ENCODE data around the gene CD86.

The CD86 gene

DNA sequence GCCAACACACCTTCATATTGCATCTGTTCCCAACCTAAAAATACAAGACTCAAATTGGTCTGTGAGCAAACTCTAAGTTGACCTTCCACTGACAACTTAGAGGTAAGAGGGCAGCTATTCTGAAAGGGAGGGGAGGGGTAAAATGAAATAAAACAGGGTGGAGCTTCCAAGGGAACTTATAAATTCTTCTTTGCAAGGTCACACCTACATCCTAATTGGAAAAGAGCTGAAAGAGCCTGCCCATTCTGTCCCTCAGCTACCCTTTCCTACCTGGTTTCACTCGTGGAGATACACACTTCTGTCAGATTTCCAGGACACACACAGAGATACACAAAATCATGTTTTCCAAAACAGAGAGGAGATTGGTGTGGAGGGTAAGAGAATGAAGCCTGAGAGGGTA, 34.1 kb upstream of the CD86 start:
- no peaks in the 10 kb centered on the region for H3K79me2 ChIP-seq (ENCODE audit: insufficient read depth, low read length)
- no peak overlapping the region for H2AFZ ChIP-seq (ENCODE audit: low read depth, low read length, severe bottlenecking)
- no peaks in the 10 kb centered on the region for H3K9me2 ChIP-seq (replicated peaks; ENCODE audit: insufficient read depth, low read length)
- TF ChIP-seq, protein P1, sequence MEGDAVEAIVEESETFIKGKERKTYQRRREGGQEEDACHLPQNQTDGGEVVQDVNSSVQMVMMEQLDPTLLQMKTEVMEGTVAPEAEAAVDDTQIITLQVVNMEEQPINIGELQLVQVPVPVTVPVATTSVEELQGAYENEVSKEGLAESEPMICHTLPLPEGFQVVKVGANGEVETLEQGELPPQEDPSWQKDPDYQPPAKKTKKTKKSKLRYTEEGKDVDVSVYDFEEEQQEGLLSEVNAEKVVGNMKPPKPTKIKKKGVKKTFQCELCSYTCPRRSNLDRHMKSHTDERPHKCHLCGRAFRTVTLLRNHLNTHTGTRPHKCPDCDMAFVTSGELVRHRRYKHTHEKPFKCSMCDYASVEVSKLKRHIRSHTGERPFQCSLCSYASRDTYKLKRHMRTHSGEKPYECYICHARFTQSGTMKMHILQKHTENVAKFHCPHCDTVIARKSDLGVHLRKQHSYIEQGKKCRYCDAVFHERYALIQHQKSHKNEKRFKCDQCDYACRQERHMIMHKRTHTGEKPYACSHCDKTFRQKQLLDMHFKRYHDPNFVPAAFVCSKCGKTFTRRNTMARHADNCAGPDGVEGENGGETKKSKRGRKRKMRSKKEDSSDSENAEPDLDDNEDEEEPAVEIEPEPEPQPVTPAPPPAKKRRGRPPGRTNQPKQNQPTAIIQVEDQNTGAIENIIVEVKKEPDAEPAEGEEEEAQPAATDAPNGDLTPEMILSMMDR (IDR thresholded peaks at IDR 0.05; ENCODE audit: insufficient read depth, low read length, poor library complexity, severe bottlenecking): no peak
- no peak for TF ChIP-seq EZH2phosphoT487 (conservative IDR thresholded peaks at IDR 0.05; ENCODE audit: low read length)
- H3F3A ChIP-seq (ENCODE audit: insufficient read depth): peaks cover 46% of the 10 kb centered on the region
- H3K9ac ChIP-seq (ENCODE audit: low read length): peak overlapping the region; percentile 60
- no peaks in the 10 kb centered on the region for H4K20me1 ChIP-seq (ENCODE audit: low read depth, low read length)
- H3K9me3 ChIP-seq (ENCODE audit: insufficient read depth, low read length): no peaks in the 10 kb centered on the region
- no peaks in the 10 kb centered on the region for H3K36me3 ChIP-seq (ENCODE audit: low read length)
- H3K4me3 ChIP-seq (ENCODE audit: insufficient read depth, low read length, poor library complexity, severe bottlenecking): peak overlapping the region; percentile 55
- H3K27ac ChIP-seq (ENCODE audit: low read depth, low read length): peak overlapping the region; percentile 90; the same call in 1 of the 2 replicates
- peak overlapping the region; percentile 91 for H3K4me2 ChIP-seq (ENCODE audit: low read depth, low read length, poor library complexity, severe bottlenecking)
- no peaks in the 10 kb centered on the region for H3K27me3 ChIP-seq (ENCODE audit: low read length)

DNA sequence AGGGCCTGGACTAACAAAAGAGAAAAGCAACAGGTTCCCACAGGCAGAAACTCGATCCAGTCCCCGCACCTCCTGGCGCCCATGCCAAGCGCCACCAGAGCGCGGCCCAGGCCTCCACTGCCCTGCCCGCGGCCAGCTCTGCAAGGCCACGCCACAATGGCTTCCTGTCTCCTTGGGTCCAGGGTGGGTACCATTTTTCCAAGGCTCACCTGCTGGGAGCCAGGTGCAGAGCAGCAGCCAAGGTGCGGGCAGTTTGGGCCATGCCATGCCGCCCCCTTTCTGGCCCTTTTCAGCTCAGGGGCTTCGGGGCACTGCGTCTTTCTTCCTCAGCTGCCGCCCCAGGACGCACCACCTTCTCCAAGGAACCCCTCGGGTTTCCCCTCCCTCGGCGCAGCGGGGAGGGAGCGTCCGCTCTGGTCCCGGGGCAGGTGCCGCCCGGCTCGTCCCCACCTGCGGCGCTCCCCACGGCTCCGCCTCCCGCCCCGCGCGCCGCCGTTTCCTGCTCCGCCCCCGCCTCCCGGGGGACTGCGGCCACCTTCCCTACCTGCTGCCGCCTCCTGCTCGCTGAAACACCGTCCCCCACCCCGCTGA, 33.3 kb upstream of the CD86 start, which contains the start of gene ILDR1:
Gene ILDR1 (minus strand): TSS at position 437 of the 591 bp plus-strand sequence. CDS start 170 bp downstream, at position 267.
- TF ChIP-seq, protein P1 (IDR thresholded peaks at IDR 0.05; ENCODE audit: insufficient read depth, low read length, poor library complexity, severe bottlenecking): no peak
- no peak for TF ChIP-seq EZH2phosphoT487 (conservative IDR thresholded peaks at IDR 0.05; ENCODE audit: low read length)
- peak within 1 kb of the TSS; percentile 90 for H3K27ac ChIP-seq (ENCODE audit: low read depth, low read length)
- no peaks in the 10 kb centered on the region for H4K20me1 ChIP-seq (ENCODE audit: low read depth, low read length)
- H2AFZ ChIP-seq (ENCODE audit: low read depth, low read length, severe bottlenecking): peak within 1 kb of the TSS; percentile 79
- H3K9me2 ChIP-seq (replicated peaks; ENCODE audit: insufficient read depth, low read length): no peaks in the 10 kb centered on the region
- peak within 1 kb of the TSS; percentile 62 for H3K9ac ChIP-seq (ENCODE audit: low read length)
- peak within 1 kb of the TSS; percentile 91 for H3K4me2 ChIP-seq (ENCODE audit: low read depth, low read length, poor library complexity, severe bottlenecking)
- H3F3A ChIP-seq (ENCODE audit: insufficient read depth): peaks cover 47% of the 10 kb centered on the region
- H3K36me3 ChIP-seq (ENCODE audit: low read length): no peaks in the 10 kb centered on the region
- H3K27me3 ChIP-seq (ENCODE audit: low read length): no peaks in the 10 kb centered on the region
- H3K9me3 ChIP-seq (ENCODE audit: insufficient read depth, low read length): no peaks in the 10 kb centered on the region
- peak within 1 kb of the TSS; percentile 55 for H3K4me3 ChIP-seq (ENCODE audit: insufficient read depth, low read length, poor library complexity, severe bottlenecking)
- H3K79me2 ChIP-seq (ENCODE audit: insufficient read depth, low read length): no peaks in the 10 kb centered on the region

DNA sequence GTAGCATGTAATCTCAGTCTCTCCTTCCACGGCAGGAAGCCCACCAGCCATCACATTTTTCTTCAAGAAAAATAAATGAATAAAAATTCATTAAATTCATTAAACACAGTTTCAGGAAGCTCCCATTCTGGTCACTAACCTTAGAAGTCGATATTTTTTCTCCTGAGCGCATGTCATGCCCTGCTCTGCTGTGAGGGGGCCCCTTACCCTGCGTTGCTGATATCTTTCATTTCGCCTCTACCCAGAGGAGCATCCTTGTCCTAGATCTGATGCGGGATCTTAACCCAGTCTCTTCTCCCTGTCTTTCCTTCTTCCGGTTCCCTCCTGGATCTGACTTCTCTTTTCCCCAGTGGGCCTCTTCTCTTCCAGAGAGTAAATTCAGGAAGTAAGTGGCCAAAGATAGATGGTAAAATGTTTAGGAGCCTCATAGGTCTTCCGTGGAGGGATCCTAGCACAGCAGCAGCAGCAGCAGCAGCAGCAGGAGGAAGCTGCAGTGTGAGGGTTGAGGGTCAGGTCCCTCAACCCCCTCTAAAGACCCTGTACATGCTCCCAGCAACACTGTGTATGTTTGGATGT, 31.7 kb upstream of the CD86 start:
- Histone ChIP-seq H3K27ac (ENCODE audit: low read depth, low read length) (peak overlapping the region; percentile 90), H3K27me3 (ENCODE audit: low read length) (no peaks in the 10 kb centered on the region), H3K9me2 (replicated peaks; ENCODE audit: insufficient read depth, low read length) (no peaks in the 10 kb centered on the region), H3K36me3 (ENCODE audit: low read length) (no peaks in the 10 kb centered on the region), H3K4me3 (ENCODE audit: insufficient read depth, low read length, poor library complexity, severe bottlenecking) (peak overlapping the region; percentile 47), H3K9ac (ENCODE audit: low read length) (peak overlapping the region; percentile 62), H3K4me2 (ENCODE audit: low read depth, low read length, poor library complexity, severe bottlenecking) (peak overlapping the region; percentile 91), H3K79me2 (ENCODE audit: insufficient read depth, low read length) (no peaks in the 10 kb centered on the region; the same call in 1 of the 2 replicates), H3F3A (ENCODE audit: insufficient read depth) (peaks cover 49% of the 10 kb centered on the region), H2AFZ (ENCODE audit: low read depth, low read length, severe bottlenecking) (peak overlapping the region; percentile 79), H3K9me3 (ENCODE audit: insufficient read depth, low read length) (no peaks in the 10 kb centered on the region), H4K20me1 (ENCODE audit: low read depth, low read length) (no peaks in the 10 kb centered on the region)
- TF ChIP-seq, protein P1 (IDR thresholded peaks at IDR 0.05; ENCODE audit: insufficient read depth, low read length, poor library complexity, severe bottlenecking): peak; percentile 20
- no peak for TF ChIP-seq EZH2phosphoT487 (conservative IDR thresholded peaks at IDR 0.05; ENCODE audit: low read length)
